ENCODE data around the gene FOXK2. TPM values are rescaled to one million over a fixed set of nuclear protein-coding genes. Genes with fewer than 3 reads are reported as not detected.

Gene FOXK2
- total RNA-seq, 1 donor from 2014 or later = 88.3 TPM

GRCh38 chr17:82544431-82545070 lies 25.0 kb downstream of the FOXK2 start:
- peaks cover 33% of the 10 kb centered on the region for H3K4me1 Mint-ChIP-seq
- H3K4me3 Mint-ChIP-seq = peak overlapping the region; percentile 25
- no peak for DNase-seq (ENCODE audit: low spot score in 2 of 2, unreplicated experiment in 2 of 2)
- TF ChIP-seq, protein P1, sequence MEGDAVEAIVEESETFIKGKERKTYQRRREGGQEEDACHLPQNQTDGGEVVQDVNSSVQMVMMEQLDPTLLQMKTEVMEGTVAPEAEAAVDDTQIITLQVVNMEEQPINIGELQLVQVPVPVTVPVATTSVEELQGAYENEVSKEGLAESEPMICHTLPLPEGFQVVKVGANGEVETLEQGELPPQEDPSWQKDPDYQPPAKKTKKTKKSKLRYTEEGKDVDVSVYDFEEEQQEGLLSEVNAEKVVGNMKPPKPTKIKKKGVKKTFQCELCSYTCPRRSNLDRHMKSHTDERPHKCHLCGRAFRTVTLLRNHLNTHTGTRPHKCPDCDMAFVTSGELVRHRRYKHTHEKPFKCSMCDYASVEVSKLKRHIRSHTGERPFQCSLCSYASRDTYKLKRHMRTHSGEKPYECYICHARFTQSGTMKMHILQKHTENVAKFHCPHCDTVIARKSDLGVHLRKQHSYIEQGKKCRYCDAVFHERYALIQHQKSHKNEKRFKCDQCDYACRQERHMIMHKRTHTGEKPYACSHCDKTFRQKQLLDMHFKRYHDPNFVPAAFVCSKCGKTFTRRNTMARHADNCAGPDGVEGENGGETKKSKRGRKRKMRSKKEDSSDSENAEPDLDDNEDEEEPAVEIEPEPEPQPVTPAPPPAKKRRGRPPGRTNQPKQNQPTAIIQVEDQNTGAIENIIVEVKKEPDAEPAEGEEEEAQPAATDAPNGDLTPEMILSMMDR (IDR thresholded peaks at IDR 0.05; ENCODE audit: unreplicated experiment) = no peak
- peaks cover 8% of the 10 kb centered on the region for H3K36me3 Mint-ChIP-seq
- H3K9me3 Mint-ChIP-seq = peaks cover 4% of the 10 kb centered on the region
- peak overlapping the region; percentile 97 for H3K27ac Mint-ChIP-seq
- H3K27me3 Mint-ChIP-seq (ENCODE audit: low read depth) = no peaks in the 10 kb centered on the region

DNA sequence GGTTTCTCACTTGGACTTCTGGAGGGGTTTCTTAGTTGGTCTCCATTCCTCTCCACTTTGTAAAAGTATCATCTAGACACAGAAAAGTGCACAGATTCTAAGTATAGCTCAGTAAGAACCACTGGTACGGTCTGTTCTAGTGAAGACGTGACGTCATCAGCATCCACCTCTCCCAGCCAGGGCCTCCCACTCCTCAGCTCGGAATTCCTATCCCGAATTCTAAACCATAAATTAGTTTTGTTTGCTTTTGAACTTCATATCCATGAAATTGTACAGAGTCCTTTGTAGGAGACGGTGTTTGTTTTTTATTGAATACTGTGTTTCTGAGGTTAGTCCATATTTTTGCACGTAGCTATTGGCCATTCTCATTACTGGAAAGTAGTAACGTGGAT lies 25.5 kb downstream of the FOXK2 start:
- peak in 1 of 2 experiments; percentile 30 for DNase-seq (ENCODE audit: low spot score in 2 of 2, unreplicated experiment in 2 of 2)
- TF ChIP-seq, protein P1 (IDR thresholded peaks at IDR 0.05; ENCODE audit: unreplicated experiment) = no peak
- peaks cover 33% of the 10 kb centered on the region for H3K4me1 Mint-ChIP-seq
- H3K36me3 Mint-ChIP-seq = peaks cover 8% of the 10 kb centered on the region
- no peaks in the 10 kb centered on the region for H3K27me3 Mint-ChIP-seq (ENCODE audit: low read depth)
- H3K4me3 Mint-ChIP-seq = peak overlapping the region; percentile 31
- peak overlapping the region; percentile 97 for H3K27ac Mint-ChIP-seq
- H3K9me3 Mint-ChIP-seq = peaks cover 4% of the 10 kb centered on the region

DNA sequence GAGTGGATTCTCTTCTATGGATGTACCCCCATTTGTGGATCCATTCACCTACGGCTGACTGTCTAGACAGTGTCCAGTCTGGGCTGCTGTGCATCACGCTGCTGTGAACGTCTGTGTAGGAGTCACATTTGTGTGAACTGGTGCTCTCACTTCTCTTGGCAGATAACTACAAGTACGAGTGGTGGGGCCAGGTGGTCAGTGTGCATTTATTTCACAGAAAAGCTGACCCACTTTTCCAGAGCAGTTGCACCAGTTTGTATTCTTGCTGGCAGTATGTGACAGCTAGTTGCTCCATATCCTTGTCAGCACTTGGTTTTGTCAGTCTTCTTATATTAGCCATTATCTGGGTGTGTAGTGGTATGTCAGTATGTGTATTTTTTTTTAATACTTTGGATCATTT lies 28.4 kb downstream of the FOXK2 start:
- TF ChIP-seq, protein P1 (IDR thresholded peaks at IDR 0.05; ENCODE audit: unreplicated experiment) = no peak
- Mint-ChIP-seq H3K4me1 (peaks cover 34% of the 10 kb centered on the region), H3K36me3 (peaks cover 8% of the 10 kb centered on the region), H3K27me3 (ENCODE audit: low read depth) (no peaks in the 10 kb centered on the region), H3K9me3 (peaks cover 4% of the 10 kb centered on the region), H3K4me3 (no peak overlapping the region), H3K27ac (no peak overlapping the region)
- no peak for DNase-seq (ENCODE audit: low spot score in 2 of 2, unreplicated experiment in 2 of 2)

DNA sequence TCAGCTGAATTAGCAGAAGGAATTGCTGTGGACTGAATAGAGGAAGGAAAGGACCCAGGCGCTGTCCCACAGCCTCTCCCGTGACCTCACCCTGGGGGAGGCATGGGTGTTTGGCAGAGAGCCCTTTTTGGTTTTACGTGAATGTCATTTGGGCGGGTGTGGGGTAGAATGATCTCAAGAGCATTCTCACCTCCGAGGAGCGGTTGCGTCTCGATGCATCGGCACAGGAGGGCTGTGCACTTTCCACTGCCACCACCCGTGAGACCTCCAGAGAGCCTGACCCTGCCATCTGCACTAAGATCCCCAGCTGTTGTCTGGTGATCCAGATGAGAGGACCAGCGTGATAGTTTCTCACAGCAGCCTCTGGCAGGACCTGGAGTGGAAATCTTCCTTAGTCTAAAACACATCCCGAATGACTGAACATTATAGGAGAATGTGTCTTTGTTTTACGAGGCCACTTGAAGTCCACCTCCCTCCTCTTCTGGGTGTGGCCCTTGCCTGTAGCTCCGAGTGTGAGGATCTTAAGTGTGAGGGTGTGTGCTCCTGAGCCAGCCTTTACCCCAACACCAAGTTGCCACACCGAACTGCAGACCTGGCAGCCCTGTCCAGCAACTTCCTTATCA lies 29.3 kb downstream of the FOXK2 start:
- peaks cover 4% of the 10 kb centered on the region for H3K9me3 Mint-ChIP-seq
- peak overlapping the region; percentile 79 for H3K27ac Mint-ChIP-seq
- peaks cover 8% of the 10 kb centered on the region for H3K36me3 Mint-ChIP-seq
- no peak overlapping the region for H3K4me3 Mint-ChIP-seq
- TF ChIP-seq, protein P1 (IDR thresholded peaks at IDR 0.05; ENCODE audit: unreplicated experiment) = no peak
- DNase-seq (ENCODE audit: low spot score in 2 of 2, unreplicated experiment in 2 of 2) = no peak
- no peaks in the 10 kb centered on the region for H3K27me3 Mint-ChIP-seq (ENCODE audit: low read depth)
- H3K4me1 Mint-ChIP-seq = peaks cover 34% of the 10 kb centered on the region

DNA sequence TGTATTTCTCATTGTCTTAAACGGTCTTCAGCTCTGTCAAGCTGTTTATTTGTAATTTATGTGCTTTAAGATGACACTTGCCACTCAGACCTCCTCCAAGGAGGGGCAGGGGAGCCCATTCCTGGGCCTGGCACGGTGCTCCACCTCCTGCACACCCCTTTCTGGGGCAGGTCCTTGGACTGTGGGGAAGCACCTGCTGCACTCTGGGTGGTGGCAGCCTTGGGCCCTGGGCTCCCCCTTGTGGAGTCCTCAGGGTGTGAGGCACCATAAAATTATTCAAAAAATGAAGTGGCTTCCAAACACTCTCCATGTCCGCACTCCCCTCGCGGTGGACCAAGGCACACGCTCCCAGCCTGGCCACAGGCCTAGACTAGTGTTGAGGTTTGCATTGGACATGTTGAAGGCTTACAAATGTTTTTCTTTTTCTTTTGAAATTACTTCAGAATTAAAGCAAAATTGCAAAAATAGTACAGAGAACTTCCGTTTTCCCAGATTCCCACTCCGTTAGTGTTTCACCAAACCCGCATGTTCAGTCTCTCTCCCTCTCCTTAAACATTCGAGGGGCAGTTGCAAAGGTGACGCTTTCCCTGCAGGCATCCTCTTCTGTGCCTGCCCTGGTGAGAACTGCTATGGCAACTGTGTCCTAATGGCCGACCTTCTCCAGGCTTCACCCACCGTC lies 32.4 kb downstream of the FOXK2 start:
- Mint-ChIP-seq H3K4me1 (peaks cover 24% of the 10 kb centered on the region), H3K36me3 (peaks cover 8% of the 10 kb centered on the region), H3K4me3 (no peak overlapping the region), H3K9me3 (peaks cover 4% of the 10 kb centered on the region), H3K27me3 (ENCODE audit: low read depth) (no peaks in the 10 kb centered on the region), H3K27ac (peak overlapping the region; percentile 76)
- DNase-seq (ENCODE audit: low spot score in 2 of 2, unreplicated experiment in 2 of 2) = peak in 1 of 2 experiments; percentile 70
- TF ChIP-seq, protein P1 (IDR thresholded peaks at IDR 0.05; ENCODE audit: unreplicated experiment) = peak; percentile 44
